ENCODE measurements around the gene ACOT4. TPM values are rescaled to one million over a fixed set of nuclear protein-coding genes. Genes with fewer than 3 reads are reported as not detected.
"Not testable (repeated sequence)": the region's sequence is repeated elsewhere in the genome, so short reads cannot be mapped to it uniquely, and the experiment has no call there.

ACOT4 gene
- total and polyA plus RNA-seq, 2 experiments from 2014 or later: 1.0 to 1.6 TPM

- H3K9me3 Mint-ChIP-seq, ATAC-seq: not testable (repeated sequence)
Measured at GRCh38 chr14:73577214-73577613, 14.5 kb upstream of the ACOT4 start.

GRCh38 chr14:73582102-73582979, 9.3 kb upstream of the ACOT4 start:
- ATAC-seq; H3K4me3 Mint-ChIP-seq; H3K9me3 Mint-ChIP-seq; H3K9me2 ChIP-seq (ENCODE audit: insufficient read depth); H4K20me1 ChIP-seq (replicated peaks; ENCODE audit: insufficient read depth); H3K27ac ChIP-seq (ENCODE audit: low read depth); H3K27me3 ChIP-seq (ENCODE audit: insufficient read depth); H3F3A ChIP-seq (replicated peaks; ENCODE audit: low read depth); H3K4me1 ChIP-seq (ENCODE audit: insufficient read depth); H3K36me3 ChIP-seq (ENCODE audit: insufficient read depth); H3K79me2 ChIP-seq (replicated peaks; ENCODE audit: insufficient read depth); H3K27ac Mint-ChIP-seq; H2AFZ ChIP-seq; H3K27me3 Mint-ChIP-seq (ENCODE audit: insufficient read depth, low read depth, poor library complexity); H3K4me3 ChIP-seq; H3K4me2 ChIP-seq; H3K36me3 Mint-ChIP-seq (ENCODE audit: low read depth); H3K4me1 Mint-ChIP-seq; DNase-seq (ENCODE audit: low spot score): not testable (repeated sequence)

More at GRCh38 chr14:73577214-73577613, 14.5 kb upstream of the ACOT4 start:
- H3K27ac Mint-ChIP-seq; H3K27me3 ChIP-seq (ENCODE audit: insufficient read depth); H3K4me3 ChIP-seq; H3K36me3 ChIP-seq (ENCODE audit: insufficient read depth); H3K27me3 Mint-ChIP-seq (ENCODE audit: insufficient read depth, low read depth, poor library complexity); H3K4me3 Mint-ChIP-seq; H3K4me2 ChIP-seq; H2AFZ ChIP-seq; H3K4me1 Mint-ChIP-seq; H3K27ac ChIP-seq (ENCODE audit: low read depth); H4K20me1 ChIP-seq (replicated peaks; ENCODE audit: insufficient read depth); H3F3A ChIP-seq (replicated peaks; ENCODE audit: low read depth); H3K9me2 ChIP-seq (ENCODE audit: insufficient read depth); H3K79me2 ChIP-seq (replicated peaks; ENCODE audit: insufficient read depth); DNase-seq (ENCODE audit: low spot score); H3K4me1 ChIP-seq (ENCODE audit: insufficient read depth): not testable (repeated sequence)
- H3K36me3 Mint-ChIP-seq (ENCODE audit: low read depth): peaks cover 16% of the 10 kb centered on the region; the same call in 2 of the 3 replicates

- Histone ChIP-seq H2AFZ (no peak overlapping the region), H3K27me3 (ENCODE audit: insufficient read depth) (peaks cover 24% of the 10 kb centered on the region), H3F3A (replicated peaks; ENCODE audit: low read depth) (peaks cover 4% of the 10 kb centered on the region; the same call in 1 of the 2 replicates), H3K36me3 (ENCODE audit: insufficient read depth) (no peaks in the 10 kb centered on the region), H3K9me2 (ENCODE audit: insufficient read depth) (no peaks in the 10 kb centered on the region), H3K4me1 (ENCODE audit: insufficient read depth) (no peaks in the 10 kb centered on the region), H3K27ac (ENCODE audit: low read depth) (no peak overlapping the region), H3K79me2 (replicated peaks; ENCODE audit: insufficient read depth) (no peaks in the 10 kb centered on the region), H4K20me1 (replicated peaks; ENCODE audit: insufficient read depth) (no peaks in the 10 kb centered on the region; the same call in 1 of the 2 replicates), H3K4me2 (no peak overlapping the region), H3K4me3 (no peak overlapping the region)
- H3K4me3 Mint-ChIP-seq: no peak overlapping the region
- H3K27ac Mint-ChIP-seq: no peak overlapping the region
- H3K4me1 Mint-ChIP-seq: no peaks in the 10 kb centered on the region
- H3K36me3 Mint-ChIP-seq (ENCODE audit: low read depth): peaks cover 7% of the 10 kb centered on the region; the same call in 1 of the 3 replicates
- peaks cover 20% of the 10 kb centered on the region for H3K27me3 Mint-ChIP-seq (ENCODE audit: insufficient read depth, low read depth, poor library complexity)
- ATAC-seq (no peak), DNase-seq (ENCODE audit: low spot score) (no peak)
- H3K9me3 Mint-ChIP-seq: peaks cover 5% of the 10 kb centered on the region; the same call in 1 of the 3 replicates
- no peak for TF ChIP-seq CTCF (conservative IDR thresholded peaks at IDR 0.05; ENCODE audit: low read depth in 2 of 2)
- no peak for TF ChIP-seq JUNB (IDR thresholded peaks at IDR 0.05; ENCODE audit: unreplicated experiment)
- no peak for TF ChIP-seq ETS1 (IDR thresholded peaks at IDR 0.05)
- no peak for TF ChIP-seq ZNF114 (CRISPR knock-in tag; IDR thresholded peaks at IDR 0.05)
- no peak for TF ChIP-seq REST (IDR thresholded peaks at IDR 0.05; ENCODE audit: unreplicated experiment)
- TF ChIP-seq ZNF331 (CRISPR knock-in tag; IDR thresholded peaks at IDR 0.05; ENCODE audit: low read depth): no peak
- TF ChIP-seq NANOG (IDR thresholded peaks at IDR 0.05; ENCODE audit: borderline replicate concordance): no peak
- no peak for TF ChIP-seq STAT1 (IDR thresholded peaks at IDR 0.05; ENCODE audit: unreplicated experiment)
Measured at GRCh38 chr14:73588695-73589094, 3.0 kb upstream of the ACOT4 start.

Measured in GM23338 (cell line).